ENCODE measurements around the gene APBB3.

DNA sequence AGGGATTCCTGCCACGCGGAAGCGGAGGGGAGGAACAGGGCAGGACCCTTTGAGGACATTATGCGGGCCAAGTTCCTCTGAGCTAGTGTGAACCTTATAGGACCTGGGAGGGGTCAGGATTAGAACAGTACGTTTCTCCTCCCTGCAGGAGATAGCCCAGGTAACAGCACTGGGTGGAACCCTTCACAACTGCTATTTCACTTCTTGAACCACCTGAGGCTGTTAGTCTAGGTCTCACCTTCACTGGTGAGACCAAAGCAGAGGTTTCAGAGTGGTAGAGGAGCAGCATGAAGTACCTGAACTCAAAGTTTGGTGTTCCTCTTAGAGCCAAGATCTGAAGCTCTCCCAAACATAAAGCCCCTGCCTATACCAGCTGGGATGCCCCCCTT lies 16.1 kb downstream of the APBB3 start:
- no peak for TF ChIP-seq CTCF (IDR thresholded peaks at IDR 0.05)
- peak in 1 of 2 donors; percentile 36 for TF ChIP-seq POLR2AphosphoS5 (IDR thresholded peaks at IDR 0.05; ENCODE audit: insufficient read depth in 1 of 2, low read depth in 1 of 2)
- no peak for TF ChIP-seq POLR2A (IDR thresholded peaks at IDR 0.05)

All from vagina (tissue), 2 donors.